HFFc6 (cell line): Measurements from ENCODE around the gene FIG4. TPM values are rescaled to one million over a fixed set of nuclear protein-coding genes. Genes with fewer than 3 reads are reported as not detected.

Experiments used
- DNase-seq: peaks from one replicate; pipeline ENCODE4 v3.0.0-alpha.2; 2018
- H3K27ac Mint-ChIP-seq: 2 replicates; pipeline ENCODE4 v1.8.0; 2020; ENCODE audit warnings: mild to moderate bottlenecking, mixed read lengths
- H3K27me3 Mint-ChIP-seq: 2 replicates; pipeline ENCODE4 v1.8.0; 2021; ENCODE audit warnings: mild to moderate bottlenecking, moderate library complexity, mixed read lengths; ENCODE audit not compliant: insufficient read depth
- H3K36me3 Mint-ChIP-seq: 2 replicates; pipeline ENCODE4 v1.8.0; 2021; ENCODE audit warnings: low read depth, mixed read lengths
- H3K4me1 Mint-ChIP-seq: 2 replicates; pipeline ENCODE4 v1.8.0; 2020; ENCODE audit warnings: low read depth, mixed read lengths
- H3K4me3 Mint-ChIP-seq: 2 replicates; pipeline ENCODE4 v1.8.0; 2020; ENCODE audit warnings: mild to moderate bottlenecking, moderate library complexity, mixed read lengths
- H3K9me3 Mint-ChIP-seq: 2 replicates; pipeline ENCODE4 v1.8.0; 2020; ENCODE audit warnings: mild to moderate bottlenecking, mixed read lengths
- CTCF ChIP-seq: fragments of 200-600 bp; sonication (generic); IDR thresholded peaks from 2 replicates; pipeline ENCODE4 v1.5.0; 2021; ENCODE audit warnings: antibody characterized with exemption, mild to moderate bottlenecking
- total RNA-seq, 6 experiments: library from RNA; stranded (reverse); fragmentation: NEBNext Ultra II Directional; extraction: Animal tissue kit (Norgen Biotek cat#: 25700); gene quantifications; 2 replicates in 1 of 6; 3 replicates in 5 of 6; pipeline ENCODE4 v1.2.3, GENCODE V29; 2021

Gene FIG4
- total RNA-seq, 6 experiments from 2014 or later, result 14.2 to 18.1 (median 16.6) TPM

GRCh38 chr6:109695468-109695867 is 4.4 kb downstream of the FIG4 start:
- Mint-ChIP-seq H3K4me1 (peaks cover 24% of the 10 kb centered on the region), H3K4me3 (no peak overlapping the region), H3K9me3 (no peaks in the 10 kb centered on the region), H3K27ac (no peak overlapping the region), H3K27me3 (0 out of 2 replicates have a peak, but pooled peaks cover 1% of the 10 kb centered on the region), H3K36me3 (peaks cover 10% of the 10 kb centered on the region)
- no peak for DNase-seq
- TF ChIP-seq CTCF, result no peak; the same call in 1 of the 2 replicates

- no peak for TF ChIP-seq CTCF
- DNase-seq, result no peak
Observed at GRCh38 chr6:109696355-109696754, 5.3 kb downstream of the FIG4 start.

GRCh38 chr6:109701221-109701620 is 10.1 kb downstream of the FIG4 start:
- no peak overlapping the region for H3K27ac Mint-ChIP-seq
- no peak for TF ChIP-seq CTCF

More at GRCh38 chr6:109696355-109696754, 5.3 kb downstream of the FIG4 start:
- H3K36me3 Mint-ChIP-seq, result peaks cover 10% of the 10 kb centered on the region
- H3K9me3 Mint-ChIP-seq, result no peaks in the 10 kb centered on the region
- peaks cover 23% of the 10 kb centered on the region for H3K4me1 Mint-ChIP-seq
- H3K27me3 Mint-ChIP-seq, result 0 out of 2 replicates have a peak, but pooled peaks cover 1% of the 10 kb centered on the region
- H3K4me3 Mint-ChIP-seq, result no peak overlapping the region
- H3K27ac Mint-ChIP-seq, result no peak overlapping the region

GRCh38 chr6:109701774-109702173 is 10.7 kb downstream of the FIG4 start:
- Mint-ChIP-seq H3K27me3 (peaks cover 4% of the 10 kb centered on the region; the same call in 1 of the 2 replicates), H3K27ac (no peak overlapping the region), H3K4me1 (peaks cover 15% of the 10 kb centered on the region), H3K36me3 (no peaks in the 10 kb centered on the region), H3K9me3 (no peaks in the 10 kb centered on the region), H3K4me3 (no peak overlapping the region)
- no peak for DNase-seq
- TF ChIP-seq CTCF, result no peak

More at GRCh38 chr6:109701221-109701620, 10.1 kb downstream of the FIG4 start:
- DNase-seq, result no peak
- H3K4me1 Mint-ChIP-seq, result peaks cover 19% of the 10 kb centered on the region
- H3K36me3 Mint-ChIP-seq, result peaks cover 2% of the 10 kb centered on the region
- H3K9me3 Mint-ChIP-seq, result no peaks in the 10 kb centered on the region
- H3K27me3 Mint-ChIP-seq, result peaks cover 4% of the 10 kb centered on the region; the same call in 1 of the 2 replicates
- H3K4me3 Mint-ChIP-seq, result no peak overlapping the region

GRCh38 chr6:109702791-109703190 is 11.7 kb downstream of the FIG4 start:
- H3K36me3 Mint-ChIP-seq, result no peaks in the 10 kb centered on the region
- DNase-seq, result no peak

More at GRCh38 chr6:109702791-109703190, 11.7 kb downstream of the FIG4 start:
- no peak for TF ChIP-seq CTCF
- Mint-ChIP-seq H3K27ac (no peak overlapping the region), H3K9me3 (no peaks in the 10 kb centered on the region), H3K27me3 (peaks cover 4% of the 10 kb centered on the region; the same call in 1 of the 2 replicates), H3K4me3 (no peak overlapping the region), H3K4me1 (peaks cover 6% of the 10 kb centered on the region)
